Keratinocyte (primary cell): ENCODE measurements around the gene RFC2. TPM values are rescaled to one million over a fixed set of nuclear protein-coding genes. Genes with fewer than 3 reads are reported as not detected.

ENCODE experiments used
- DNase-seq: peaks from one replicate; pipeline ENCODE4 v3.0.0-alpha.2; 2011; ENCODE audit warnings: low read depth, missing footprints, low spot score
- FAIRE-seq: peaks from 2 replicates; lab custom pipeline; 2011; peaks lifted over from hg19 to GRCh38; lab: Jason Lieb, UNC
- H2AFZ ChIP-seq: 2 replicates; pipeline ENCODE4 v1.6.0; 2012; ENCODE audit warnings: low read length, control low read depth, inconsistent platforms; ENCODE audit not compliant: control insufficient read depth
- H3K27ac ChIP-seq: 2 replicates; pipeline ENCODE4 v1.5.1; 2011; ENCODE audit warnings: low read length; ENCODE audit not compliant: control insufficient read depth, insufficient read depth
- H3K27me3 ChIP-seq: 3 replicates; pipeline ENCODE4 v1.6.0; 2011; ENCODE audit warnings: low read length; ENCODE audit not compliant: control insufficient read depth, insufficient read depth; ENCODE audit errors: extremely low read depth
- H3K36me3 ChIP-seq, 2 experiments: 2 replicates in 1 of 2; 3 replicates in 1 of 2; pipeline ENCODE4 v1.5.1; 2011; ENCODE audit warnings: low read length in 2 of 2, mild to moderate bottlenecking in 1 of 2; ENCODE audit not compliant: control insufficient read depth in 2 of 2, insufficient read depth in 2 of 2; ENCODE audit errors: extremely low read depth in 1 of 2
- H3K4me1 ChIP-seq: 3 replicates; pipeline ENCODE4 v1.5.1; 2011; ENCODE audit warnings: low read length; ENCODE audit not compliant: control insufficient read depth, insufficient read depth; ENCODE audit errors: extremely low read depth
- H3K4me2 ChIP-seq: 3 replicates; pipeline ENCODE4 v1.6.0; 2011; ENCODE audit warnings: low read depth, low read length; ENCODE audit not compliant: control insufficient read depth, insufficient read depth; ENCODE audit errors: extremely low read depth
- H3K4me3 ChIP-seq, 3 experiments: fragments of 200-600 bp in 1 of 3; sonication (generic) in 1 of 3; 2 replicates in 2 of 3; 3 replicates in 1 of 3; pipeline ENCODE4 v1.5.1; 2011 to 2016; ENCODE audit warnings: low read length in 3 of 3, mild to moderate bottlenecking in 3 of 3, control low read depth in 2 of 3, inconsistent platforms in 1 of 3, low read depth in 1 of 3, mixed read lengths in 1 of 3, mixed run types in 1 of 3, moderate library complexity in 1 of 3; ENCODE audit not compliant: control insufficient read depth in 2 of 3, insufficient read depth in 2 of 3; ENCODE audit errors: extremely low read depth in 1 of 3
- H3K79me2 ChIP-seq: 2 replicates; pipeline ENCODE4 v1.6.0; 2012; ENCODE audit warnings: low read length; ENCODE audit not compliant: control insufficient read depth, insufficient read depth
- H3K9ac ChIP-seq: 3 replicates; pipeline ENCODE4 v1.6.0; 2011; ENCODE audit warnings: low read length; ENCODE audit not compliant: control insufficient read depth, insufficient read depth; ENCODE audit errors: extremely low read depth
- H3K9me1 ChIP-seq: 3 replicates; pipeline ENCODE4 v1.6.0; 2011; ENCODE audit warnings: low read length; ENCODE audit not compliant: control insufficient read depth, insufficient read depth; ENCODE audit errors: extremely low read depth
- H3K9me3 ChIP-seq: 2 replicates; pipeline ENCODE4 v1.5.1; 2012; ENCODE audit warnings: low read depth, low read length; ENCODE audit not compliant: control insufficient read depth
- H4K20me1 ChIP-seq: 3 replicates; pipeline ENCODE4 v1.6.0; 2011; ENCODE audit warnings: low read length; ENCODE audit not compliant: control insufficient read depth, insufficient read depth; ENCODE audit errors: extremely low read depth
- EZH2 ChIP-seq: IDR thresholded peaks from one replicate; pipeline ENCODE4 v1.6.1; 2012; ENCODE audit warnings: inconsistent platforms, mild to moderate bottlenecking, low read length, moderate library complexity
- dilution Hi-C: fragments of 300-500 bp; cut with MboI; formaldehyde crosslinking; loops from one replicate; pipeline ENCODE4 v1.7.0; 2020; ENCODE audit warnings: low sequenced_read_pairs; ENCODE audit not compliant: extremely low pct_ligation_motif_present
- polyA plus RNA-seq, 5 experiments: library from polyadenylated mRNA; depleted of rRNA in 3 of 5; stranded (reverse) in 3 of 5; stranded (forward) in 1 of 5; unstranded in 1 of 5; fragments of >200 nt; gene quantifications; 1 replicate in 1 of 5; 2 replicates in 3 of 5; 3 replicates in 1 of 5; pipeline versions ENCODE4 v1.2.1 to v1.2.3, GENCODE V29; 2011 to 2012; ENCODE audit warnings: missing spikeins in 2 of 5, low read depth in 1 of 5, low replicate concordance in 1 of 5
- TF ChIP-seq, protein P1 (sequence below), 3 experiments: IDR thresholded peaks in 1 of 3; conservative IDR thresholded peaks in 1 of 3; optimal IDR thresholded peaks in 1 of 3; 2 replicates in 2 of 3; 3 replicates in 1 of 3; pipeline versions ENCODE3 to v1.5.1; 2011; ENCODE audit warnings: low read length in 3 of 3, mild to moderate bottlenecking in 3 of 3, moderate library complexity in 2 of 3, control low read depth in 1 of 3, inconsistent platforms in 1 of 3; ENCODE audit not compliant: insufficient read depth in 2 of 3; ENCODE audit errors: extremely low read depth in 1 of 3

The RFC2 gene
- polyA plus RNA-seq, 1 donor (not counting 4 experiments of a cell fraction or from before 2014, with no cell fraction given): 24.7 TPM

DNA sequence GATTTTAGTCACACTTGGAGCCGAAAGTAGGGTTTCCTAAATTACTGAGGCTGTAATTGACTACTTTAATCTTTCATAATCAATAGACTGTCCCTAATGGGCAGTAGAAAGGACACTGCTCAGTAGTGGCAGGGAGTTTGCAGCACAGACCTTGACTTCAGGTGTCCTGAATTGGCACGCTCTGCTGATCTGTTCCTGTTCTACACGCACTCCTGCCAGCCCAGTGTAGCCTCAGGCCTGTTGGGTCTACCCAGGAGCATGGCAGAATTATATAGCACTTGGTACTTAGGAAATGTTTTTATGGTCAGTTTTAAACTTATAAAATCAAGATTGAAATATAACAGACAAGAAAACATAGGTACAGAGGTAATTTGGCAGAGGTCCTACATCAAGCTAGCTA is 71.1 kb downstream of the RFC2 start:
- dilution Hi-C loops: no loop called here
- peaks cover 6% of the 10 kb centered on the region for H3K9me1 ChIP-seq
- peak overlapping the region; percentile 44 for H3K4me2 ChIP-seq
- peaks cover 75% of the 10 kb centered on the region for H4K20me1 ChIP-seq
- FAIRE-seq (no peak), DNase-seq (no peak)
- peaks cover 99% of the 10 kb centered on the region for H3K79me2 ChIP-seq
- H3K27me3 ChIP-seq: no peaks in the 10 kb centered on the region
- peak overlapping the region; percentile 2 for H3K9ac ChIP-seq
- H3K36me3 ChIP-seq: peaks cover 12 to 40% of the 10 kb centered on the region in 2 experiments
- H3K9me3 ChIP-seq: no peaks in the 10 kb centered on the region
- no peak overlapping the region for H3K4me3 ChIP-seq
- no peak overlapping the region for H2AFZ ChIP-seq
- no peak for TF ChIP-seq EZH2
- TF ChIP-seq, protein P1, sequence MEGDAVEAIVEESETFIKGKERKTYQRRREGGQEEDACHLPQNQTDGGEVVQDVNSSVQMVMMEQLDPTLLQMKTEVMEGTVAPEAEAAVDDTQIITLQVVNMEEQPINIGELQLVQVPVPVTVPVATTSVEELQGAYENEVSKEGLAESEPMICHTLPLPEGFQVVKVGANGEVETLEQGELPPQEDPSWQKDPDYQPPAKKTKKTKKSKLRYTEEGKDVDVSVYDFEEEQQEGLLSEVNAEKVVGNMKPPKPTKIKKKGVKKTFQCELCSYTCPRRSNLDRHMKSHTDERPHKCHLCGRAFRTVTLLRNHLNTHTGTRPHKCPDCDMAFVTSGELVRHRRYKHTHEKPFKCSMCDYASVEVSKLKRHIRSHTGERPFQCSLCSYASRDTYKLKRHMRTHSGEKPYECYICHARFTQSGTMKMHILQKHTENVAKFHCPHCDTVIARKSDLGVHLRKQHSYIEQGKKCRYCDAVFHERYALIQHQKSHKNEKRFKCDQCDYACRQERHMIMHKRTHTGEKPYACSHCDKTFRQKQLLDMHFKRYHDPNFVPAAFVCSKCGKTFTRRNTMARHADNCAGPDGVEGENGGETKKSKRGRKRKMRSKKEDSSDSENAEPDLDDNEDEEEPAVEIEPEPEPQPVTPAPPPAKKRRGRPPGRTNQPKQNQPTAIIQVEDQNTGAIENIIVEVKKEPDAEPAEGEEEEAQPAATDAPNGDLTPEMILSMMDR (optimal IDR thresholded peaks at IDR 0.05 in 1 of 3, IDR thresholded peaks at IDR 0.05 in 1 of 3, conservative IDR thresholded peaks at IDR 0.05 in 1 of 3; ENCODE audit: extremely low read depth in 1 of 3, insufficient read depth in 2 of 3, low read length in 3 of 3): no peak
- peak overlapping the region; percentile 5 for H3K27ac ChIP-seq
- peaks cover 37% of the 10 kb centered on the region for H3K4me1 ChIP-seq

DNA sequence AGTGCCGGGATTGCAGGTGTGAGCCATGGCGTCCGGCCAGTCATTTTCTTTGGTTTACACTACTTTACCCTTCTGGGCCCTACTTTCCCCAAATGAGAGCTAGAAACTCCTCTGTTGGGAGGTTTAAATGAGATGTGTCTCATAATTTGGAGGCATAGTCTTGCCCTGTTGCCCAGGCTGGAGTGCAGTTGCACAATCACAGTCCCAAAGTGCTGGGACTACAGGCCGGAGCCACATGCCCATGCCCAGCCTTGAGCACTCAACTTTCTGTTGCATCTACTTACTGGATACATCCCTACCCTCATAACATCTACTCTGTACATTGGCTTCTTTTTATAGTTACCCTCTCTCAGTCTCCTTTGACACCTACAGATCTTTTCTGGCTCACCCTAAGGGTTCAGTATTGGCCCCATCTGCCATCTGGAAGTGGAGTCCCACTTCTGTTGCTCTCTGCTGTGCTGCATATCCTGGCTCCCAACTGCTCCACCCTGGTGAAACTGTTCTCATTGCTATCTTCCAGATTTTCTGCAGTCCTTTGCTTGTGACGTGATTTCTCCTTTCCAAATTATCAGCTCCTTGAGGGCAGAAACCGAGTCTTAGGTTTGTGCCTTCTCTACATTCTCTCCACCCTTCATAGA is 71.6 kb downstream of the RFC2 start:
- H4K20me1 ChIP-seq: peaks cover 71% of the 10 kb centered on the region
- H3K4me2 ChIP-seq: peak overlapping the region; percentile 44
- H3K27me3 ChIP-seq: no peaks in the 10 kb centered on the region
- no peak overlapping the region for H3K4me3 ChIP-seq
- H3K36me3 ChIP-seq: peaks cover 9 to 41% of the 10 kb centered on the region in 2 experiments
- H3K9me3 ChIP-seq: no peaks in the 10 kb centered on the region
- dilution Hi-C loops: no loop called here
- no peak overlapping the region for H2AFZ ChIP-seq
- DNase-seq: no peak
- TF ChIP-seq EZH2: no peak
- TF ChIP-seq, protein P1 (optimal IDR thresholded peaks at IDR 0.05 in 1 of 3, IDR thresholded peaks at IDR 0.05 in 1 of 3, conservative IDR thresholded peaks at IDR 0.05 in 1 of 3; ENCODE audit: extremely low read depth in 1 of 3, insufficient read depth in 2 of 3, low read length in 3 of 3): no peak
- peaks cover 9% of the 10 kb centered on the region for H3K9me1 ChIP-seq
- peaks cover 43% of the 10 kb centered on the region for H3K4me1 ChIP-seq
- H3K27ac ChIP-seq: peak overlapping the region; percentile 17
- peaks cover 99% of the 10 kb centered on the region for H3K79me2 ChIP-seq
- H3K9ac ChIP-seq: peak overlapping the region; percentile 2
- FAIRE-seq: no peak
